Activated naive CD8-positive, alpha-beta T cell treated with anti-CD3 and anti-CD28 coated beads, Interleukin-2, amount 50 U/mL, for 16 hours (primary cell): ENCODE data around the gene KRTAP4-2.
"Not testable (repeated sequence)": the region's sequence is repeated elsewhere in the genome, so short reads cannot be mapped to it uniquely, and the experiment has no call there.

Experiments
- DNase-seq: peaks from one replicate; pipeline ENCODE4 v3.0.0-alpha.2; 2020; ENCODE audit warnings: low read depth, low spot score

The KRTAP4-2 gene

DNA sequence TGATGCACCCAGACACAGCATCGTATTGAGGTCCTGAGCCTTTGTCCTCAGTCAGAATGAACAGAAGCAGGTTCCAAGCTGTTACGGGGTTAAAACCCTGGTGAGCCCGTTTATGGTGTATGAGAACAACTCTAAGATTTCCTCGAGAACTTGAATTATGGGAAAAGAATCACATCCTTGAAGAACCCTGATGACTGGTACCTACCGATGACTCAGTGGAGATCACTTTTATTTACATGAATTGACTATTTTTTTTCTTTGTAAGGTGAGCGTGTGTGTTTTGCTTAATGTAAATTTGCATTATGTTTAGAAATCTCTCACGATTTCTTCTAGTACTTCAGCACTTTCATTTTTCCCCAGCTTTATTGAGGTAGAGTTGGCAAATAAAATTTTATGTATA lies 14.2 kb downstream of the KRTAP4-2 start:
- no peak for DNase-seq

DNA sequence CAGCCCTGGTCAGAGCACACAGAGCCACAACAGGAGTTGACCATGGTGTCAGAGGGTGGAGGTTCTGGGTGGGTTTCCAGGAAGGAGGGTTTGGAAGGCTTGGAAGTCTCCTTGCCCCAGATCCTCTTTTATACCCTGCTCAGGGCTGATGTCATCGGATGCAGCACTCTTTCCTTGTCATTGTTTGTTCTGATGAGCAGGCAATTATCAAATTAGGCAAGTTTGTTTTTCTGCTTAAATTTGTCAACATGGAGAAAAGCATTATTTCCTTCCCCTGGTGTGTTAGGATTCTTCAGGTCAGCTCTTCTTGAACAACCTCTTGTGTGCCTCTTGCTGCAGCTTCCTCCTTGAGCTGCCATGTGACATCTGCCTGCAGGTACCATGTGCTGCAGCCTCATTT lies 17.4 kb downstream of the KRTAP4-2 start, which contains the start of gene KRTAP4-4:
Gene KRTAP4-4 (minus strand): TSS at position 101 of the 400 bp plus-strand sequence. CDS start 57 bp downstream, at position 44.
- DNase-seq: no peak

DNA sequence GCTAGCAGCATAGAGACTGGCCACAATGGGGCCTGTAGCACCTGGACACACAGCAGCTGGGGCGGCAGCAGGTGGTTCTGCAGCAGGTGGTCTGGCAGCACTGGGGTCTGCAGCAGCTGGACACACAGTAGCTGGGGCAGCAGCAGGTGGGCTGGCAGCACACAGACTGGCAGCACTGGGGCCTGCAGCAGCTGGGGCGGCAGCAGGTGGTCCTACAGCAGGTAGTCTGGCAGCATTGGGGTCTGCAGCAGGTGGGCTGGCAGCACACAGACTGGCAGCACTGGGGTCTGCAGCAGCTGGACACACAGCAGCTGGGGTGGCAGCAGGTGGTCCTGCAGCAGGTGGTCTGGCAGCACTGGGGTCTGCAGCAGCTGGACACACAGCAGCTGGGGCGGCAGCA lies 17.8 kb downstream of the KRTAP4-2 start:
- not testable (repeated sequence) for DNase-seq

DNA sequence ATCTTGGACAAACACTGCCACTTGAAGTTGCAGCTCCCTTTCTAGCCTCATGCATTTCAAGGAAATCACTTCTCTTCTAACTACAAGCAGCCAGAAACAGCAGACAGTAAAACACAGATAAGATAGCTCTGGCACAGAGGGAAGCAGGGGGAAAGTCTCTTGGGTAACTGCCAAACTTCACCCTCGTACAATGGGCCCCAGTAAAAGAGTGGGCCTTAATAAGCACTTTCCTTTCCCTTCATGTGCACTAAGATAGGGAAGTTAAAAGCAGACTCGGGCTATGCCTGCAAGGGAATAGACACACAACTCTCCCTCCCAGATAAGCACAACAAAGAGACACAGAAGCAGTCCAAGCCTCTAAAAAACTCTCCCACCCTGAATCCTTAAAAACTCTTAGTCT lies 24.2 kb downstream of the KRTAP4-2 start:
- DNase-seq: no peak

DNA sequence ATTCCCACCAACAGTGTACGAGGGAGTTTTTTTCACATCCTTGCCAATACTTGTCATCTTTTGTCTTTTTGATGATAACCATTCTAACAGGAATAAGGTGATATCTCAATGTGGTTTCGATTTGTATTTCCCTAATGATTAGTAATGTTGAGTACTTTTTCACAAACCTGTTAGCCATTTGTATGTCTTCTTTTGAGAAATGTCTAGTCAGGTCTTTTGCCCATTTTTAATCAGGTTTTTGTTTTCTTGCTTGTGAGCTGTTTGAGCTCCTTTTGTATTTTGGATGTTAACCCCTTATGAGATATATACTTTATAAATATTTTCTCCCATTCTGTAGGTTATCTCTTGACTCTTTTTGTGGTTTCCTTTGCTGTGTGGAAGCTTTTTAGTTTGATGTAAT lies 26.5 kb downstream of the KRTAP4-2 start:
- DNase-seq: no peak

DNA sequence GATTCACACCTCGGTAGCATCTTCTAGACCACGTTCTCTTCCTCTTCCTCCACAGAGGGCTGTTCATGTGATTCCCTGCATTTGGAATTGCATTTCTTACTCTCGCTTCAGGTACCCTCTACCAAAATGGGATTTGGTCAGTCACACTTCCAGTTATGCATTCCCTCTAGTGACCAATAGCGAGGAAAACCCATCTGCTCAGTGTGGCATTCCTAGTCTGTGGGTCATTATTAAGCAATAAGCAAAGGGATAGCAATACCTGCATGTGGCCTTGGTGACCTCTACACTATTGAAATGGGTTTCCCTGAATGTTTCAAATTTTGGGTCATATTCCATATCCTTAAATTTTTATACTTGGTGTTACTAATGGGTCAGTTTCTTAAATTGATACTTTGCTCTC lies 28.0 kb downstream of the KRTAP4-2 start:
- no peak for DNase-seq

DNA sequence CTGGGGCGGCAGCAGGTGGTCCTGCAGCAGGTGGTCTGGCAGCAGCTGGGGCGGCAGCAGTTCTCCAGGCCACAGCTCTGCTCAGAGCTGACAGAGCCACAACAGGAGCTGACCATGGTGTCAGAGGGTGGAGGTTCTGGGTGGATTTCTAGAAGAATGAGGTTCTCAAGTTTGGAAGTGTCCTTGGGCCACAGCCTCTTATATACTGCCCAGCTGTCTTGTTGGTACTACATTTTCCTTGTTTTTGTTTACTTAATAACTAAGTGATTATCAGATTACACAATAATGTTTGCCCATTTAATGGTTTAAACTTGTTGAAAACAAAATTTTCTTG lies 28.4 kb downstream of the KRTAP4-2 start, which contains the start of gene KRTAP4-5:
Gene KRTAP4-5 (minus strand): TSS at position 174 of the 334 bp plus-strand sequence. CDS start 58 bp downstream, at position 116.
- no peak for DNase-seq

DNA sequence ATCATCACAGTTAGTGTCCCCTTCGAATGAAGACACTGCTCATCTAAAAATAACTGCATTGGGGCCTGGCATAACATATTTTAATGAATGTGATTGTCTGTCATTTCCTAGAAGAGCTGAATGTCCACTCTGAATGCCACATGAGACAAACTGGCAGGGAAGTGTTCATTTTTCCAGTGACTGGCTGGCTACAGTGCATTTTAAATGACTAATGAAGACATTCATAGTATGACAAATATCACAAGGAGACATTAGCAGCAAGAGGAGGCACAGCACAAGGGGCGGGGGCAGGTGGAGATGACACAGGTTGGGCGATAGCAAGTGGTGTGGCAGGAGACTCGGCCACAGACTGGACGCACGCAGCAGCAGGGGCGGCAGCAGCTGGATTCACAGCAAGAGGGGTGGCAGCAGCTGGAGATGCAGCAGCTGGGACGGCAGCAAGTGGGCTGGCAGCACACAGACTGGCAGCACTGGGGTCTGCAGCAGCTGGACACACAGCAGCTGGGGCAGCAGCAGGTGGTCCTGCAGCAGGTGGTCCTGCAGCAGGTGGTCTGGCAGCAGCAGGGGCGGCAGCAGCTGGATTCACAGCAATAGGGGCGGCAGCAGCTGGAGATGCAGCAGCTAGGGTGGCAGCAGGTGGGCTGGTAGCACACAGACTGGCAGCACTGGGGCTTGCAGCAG lies 28.9 kb downstream of the KRTAP4-2 start:
- DNase-seq: not testable (repeated sequence)

DNA sequence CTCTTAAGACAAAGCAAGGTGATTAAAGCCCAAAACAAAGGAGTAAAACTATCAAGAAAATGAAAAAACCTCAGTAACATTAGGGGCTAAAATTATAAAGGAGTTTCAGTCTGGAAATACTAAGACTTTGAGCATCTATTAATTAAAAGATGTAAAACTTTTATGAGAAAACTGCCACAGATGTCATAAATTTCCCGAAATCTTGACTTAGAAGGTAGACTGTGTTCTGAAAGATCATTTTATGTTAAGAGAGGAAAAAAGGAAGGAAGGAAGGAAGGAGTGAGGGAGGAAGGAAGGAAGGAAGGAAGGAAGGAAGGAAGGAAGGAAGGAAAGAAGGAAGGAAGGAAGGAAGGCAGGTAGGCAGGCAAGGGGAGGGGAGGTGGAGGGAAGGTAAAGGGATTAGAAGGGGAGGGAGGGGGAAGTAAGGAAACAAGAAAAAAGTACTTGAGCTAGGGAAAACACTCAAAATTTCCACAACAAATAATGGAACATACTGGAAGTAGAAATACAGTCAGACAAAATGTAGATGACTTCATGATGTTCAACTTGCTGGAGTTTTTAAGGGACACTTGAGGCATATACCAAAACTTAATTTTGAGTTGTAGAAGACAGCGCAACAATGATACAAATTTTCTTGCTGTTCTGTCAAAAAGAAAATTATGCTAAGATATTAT lies 30.4 kb downstream of the KRTAP4-2 start:
- no peak for DNase-seq

DNA sequence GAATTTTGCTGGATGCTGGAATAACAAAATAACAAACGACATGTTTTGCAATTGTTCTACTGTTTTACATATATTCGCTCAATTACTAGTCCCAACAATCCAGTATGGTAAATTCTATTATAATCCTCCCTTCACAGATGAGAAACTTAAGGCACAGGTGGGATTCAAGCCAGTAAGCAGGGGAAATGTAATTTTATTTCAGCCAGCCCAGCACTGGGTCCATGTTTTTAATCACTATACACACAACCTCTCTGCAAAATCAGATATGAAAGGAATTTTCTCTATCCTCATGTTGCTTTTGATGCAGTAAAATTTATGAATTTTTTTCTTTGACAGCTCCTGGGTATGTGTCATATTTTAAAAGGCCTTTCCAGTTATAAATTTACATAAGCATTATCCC lies 32.8 kb downstream of the KRTAP4-2 start:
- no peak for DNase-seq

DNA sequence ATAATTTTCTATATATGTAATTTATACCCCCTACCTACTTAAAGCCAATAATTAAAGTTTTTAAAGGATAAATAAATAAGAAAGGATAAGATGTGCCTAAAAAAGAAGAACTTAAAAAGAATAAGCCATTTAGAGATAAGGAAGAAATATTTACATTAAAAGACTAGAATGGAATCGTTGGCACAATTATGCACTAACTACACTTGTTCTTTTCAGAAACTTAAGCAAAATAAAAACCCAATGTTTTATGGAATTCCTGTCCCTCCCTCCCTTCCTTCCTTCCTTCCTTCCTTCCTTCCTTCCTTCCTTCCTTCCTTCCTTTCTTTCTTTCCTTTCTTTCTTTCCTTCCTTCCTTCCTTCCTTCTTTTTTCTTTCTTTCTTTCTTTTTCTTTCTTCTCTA lies 33.2 kb downstream of the KRTAP4-2 start:
- DNase-seq: no peak

DNA sequence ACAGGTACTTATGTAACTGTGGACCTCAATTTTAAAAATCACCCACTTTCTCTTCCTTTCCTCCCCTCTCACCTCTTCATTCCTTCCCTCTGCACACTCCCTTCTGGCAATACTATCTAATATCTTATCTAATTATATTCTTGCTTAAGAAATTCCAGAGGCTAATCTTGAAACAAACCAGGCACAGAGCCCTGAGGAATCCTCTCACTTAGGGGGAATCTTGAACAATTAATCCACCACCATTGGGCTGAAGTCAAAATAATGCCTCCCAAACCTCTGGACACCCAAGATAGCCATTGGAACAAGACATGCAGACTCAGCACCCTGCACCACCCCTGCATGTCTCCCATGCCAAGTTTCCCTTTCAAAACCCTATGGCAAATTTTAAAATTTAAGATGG lies 36.7 kb downstream of the KRTAP4-2 start:
- no peak for DNase-seq

DNA sequence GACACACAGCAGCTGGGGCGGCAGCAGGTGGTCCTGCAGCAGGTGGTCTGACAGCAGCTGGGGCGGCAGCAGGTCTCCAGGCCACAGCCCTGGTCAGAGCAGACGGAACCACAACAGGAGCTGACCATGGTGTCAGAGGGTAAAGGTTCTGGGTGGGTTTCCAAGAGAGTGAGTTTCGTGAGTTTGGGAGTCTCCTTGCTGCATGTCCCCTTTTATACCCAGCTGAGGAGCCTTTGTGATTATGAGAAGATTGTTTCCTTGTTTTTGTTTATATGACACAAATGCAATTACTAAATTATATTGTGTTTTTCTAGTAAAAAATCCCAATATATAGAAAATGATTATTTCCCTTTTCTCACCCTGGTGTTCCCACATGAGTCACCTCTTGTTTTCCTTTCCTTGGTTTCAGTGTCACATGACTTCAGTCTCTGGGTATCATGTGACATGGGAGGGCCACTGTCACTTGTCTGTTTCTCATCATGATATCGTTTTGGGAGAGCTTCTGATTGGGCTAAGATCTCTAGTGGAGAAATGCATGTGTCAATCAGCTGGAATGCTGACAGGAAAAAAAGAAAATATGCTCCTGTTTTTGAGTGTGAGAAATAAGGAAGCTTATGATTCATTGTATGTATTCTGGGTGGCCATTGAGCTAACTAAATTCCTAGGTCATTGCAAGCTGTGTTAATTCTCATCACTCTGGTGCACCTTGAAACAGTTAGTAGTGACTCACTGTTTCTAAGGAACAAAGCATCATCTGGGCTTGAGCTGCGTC lies 37.5 kb downstream of the KRTAP4-2 start, which contains the start of gene KRTAP4-6:
Gene KRTAP4-6 (minus strand): TSS at position 185 of the 772 bp plus-strand sequence. CDS start 57 bp downstream, at position 128.
- DNase-seq: no peak

DNA sequence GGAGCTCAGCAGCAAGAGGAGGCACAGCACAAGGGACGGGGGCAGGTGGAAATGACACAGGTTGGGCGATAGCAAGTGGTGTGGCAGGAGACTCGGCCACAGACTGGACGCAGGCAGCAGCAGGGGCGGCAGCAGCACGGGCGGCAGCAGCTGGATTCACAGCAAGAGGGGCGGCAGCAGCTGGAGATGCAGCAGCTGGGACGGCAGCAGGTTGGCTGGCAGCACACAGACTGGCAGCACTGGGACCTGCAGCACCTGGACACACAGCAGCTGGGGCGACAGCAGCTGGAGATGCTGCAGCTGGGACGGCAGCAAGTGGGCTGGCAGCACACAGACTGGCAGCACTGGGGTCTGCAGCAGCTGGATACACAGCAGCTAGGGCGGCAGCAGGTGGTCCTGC lies 38.2 kb downstream of the KRTAP4-2 start:
- DNase-seq: not testable (repeated sequence)

DNA sequence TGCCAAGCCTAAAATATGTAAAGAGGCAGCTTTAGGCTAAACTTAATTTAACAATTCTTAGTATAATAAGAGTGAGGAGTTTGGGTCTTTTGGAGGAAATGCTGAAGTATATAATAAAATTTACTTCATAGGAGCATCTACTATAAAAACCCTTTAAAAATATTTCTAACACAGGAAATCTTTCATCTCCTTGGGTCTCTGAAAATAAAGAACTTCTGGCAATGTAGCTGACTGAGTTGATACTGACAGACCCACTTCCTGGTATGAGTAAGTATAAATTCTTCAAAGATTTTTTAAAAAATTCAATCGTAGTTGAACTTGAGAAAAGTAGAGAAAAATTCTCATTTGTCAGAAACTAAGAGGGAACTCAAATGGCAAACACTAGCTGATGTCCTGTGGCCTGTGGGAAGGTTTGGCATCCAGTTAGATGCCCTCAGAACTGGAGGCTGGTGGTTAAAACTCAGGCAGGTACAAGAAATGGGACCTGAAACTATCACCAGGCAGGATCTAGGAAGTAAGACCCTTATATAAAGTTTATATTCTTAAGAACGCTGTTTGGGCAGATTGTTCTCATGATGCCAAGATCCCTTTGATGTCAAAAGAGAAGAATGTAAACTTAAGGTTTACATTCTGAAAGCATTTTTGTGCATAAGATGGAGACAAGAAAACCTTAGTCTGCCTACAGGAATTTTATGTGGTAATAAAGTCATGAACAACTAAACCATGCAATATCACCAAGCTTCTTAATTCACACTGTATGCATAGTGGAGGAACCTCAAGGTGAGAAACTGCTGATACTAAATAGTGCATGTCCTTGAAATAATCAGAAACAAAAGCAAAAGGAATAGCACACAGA lies 43.9 kb downstream of the KRTAP4-2 start:
- DNase-seq: no peak

DNA sequence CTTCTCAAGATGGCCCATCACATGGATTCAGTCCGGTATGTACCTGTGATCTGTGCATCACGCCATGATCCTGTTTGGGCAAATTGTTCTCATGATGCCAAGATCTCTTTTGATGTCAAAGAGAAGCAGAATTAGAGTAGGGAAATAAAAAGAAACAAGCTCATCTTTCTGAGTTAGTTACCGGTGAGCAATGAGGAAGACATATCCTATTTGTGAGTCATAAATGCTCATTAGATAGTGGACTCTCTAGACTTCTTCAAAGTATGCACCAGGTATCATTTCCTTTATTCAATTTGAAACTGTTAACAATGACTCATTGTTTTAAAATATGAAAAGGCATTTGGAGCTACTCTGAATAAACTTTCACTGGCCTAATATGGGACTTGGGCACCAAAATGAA lies 46.0 kb downstream of the KRTAP4-2 start:
- no peak for DNase-seq
